Testis (tissue), 5 donors: ENCODE measurements around the gene SIGLEC8. TPM values are rescaled to one million over a fixed set of nuclear protein-coding genes. Genes with fewer than 3 reads are reported as not detected.
A peak's percentile ranks its signal among the peaks of the same experiment; 100 is the strongest.

Source experiments
- DNase-seq: peaks from one replicate; pipeline ENCODE4 v3.0.0-alpha.2; 2019
- H3K27ac ChIP-seq, 2 donors: fragments of 200-600 bp; sonication (generic); one replicate each; pipeline ENCODE4 v1.5.1; 2019
- H3K27me3 ChIP-seq: fragments of 200-600 bp; sonication (generic); one replicate; pipeline ENCODE4 v1.5.1; 2019
- H3K36me3 ChIP-seq: fragments of 200-600 bp; sonication (generic); one replicate; pipeline ENCODE4 v1.5.1; 2017; ENCODE audit warnings: low read depth; ENCODE audit errors: missing control alignments
- H3K4me1 ChIP-seq: fragments of 200-600 bp; sonication (generic); one replicate; pipeline ENCODE4 v1.5.1; 2019
- H3K4me3 ChIP-seq, 2 donors: fragments of 200-600 bp; sonication (generic); one replicate each; pipeline ENCODE4 v1.5.1; 2017 to 2019
- H3K9me3 ChIP-seq: fragments of 200-600 bp; sonication (generic); one replicate; pipeline ENCODE4 v1.5.1; 2017
- POLR2A ChIP-seq: fragments of 450-650 bp; IDR thresholded peaks from one replicate; pipeline ENCODE4 v1.6.1; 2017; ENCODE audit warnings: antibody characterized with exemption, mild to moderate bottlenecking, moderate library complexity
- WGBS, 2 donors: methylation state at CpG; one replicate each; pipeline ENCODE4 v1.1.5; 2018; 5-methylcytosine and 5-hydroxymethylcytosine counted together
- intact Hi-C: fragments of 100-400 bp; cut with DNase I; formaldehyde crosslinking; loops from one replicate; pipeline ENCODE4 v1.15.1; 2023; ENCODE audit warnings: low total_unique reads
- long read RNA-seq, 2 donors: transcript quantifications; one replicate each; lab custom pipeline, GENCODE V29; 2026
- polyA plus RNA-seq: library from polyadenylated mRNA; stranded (reverse); fragments of 350-450 nt; fragmentation: Illumina TruSeq; extraction: RNeasy Lipid Tissue Mini Kit (QIAGEN cat#74804); gene quantifications from one replicate; pipeline ENCODE4 v1.2.3, GENCODE V29; 2014; ENCODE audit warnings: low read depth, low replicate concordance; ENCODE audit not compliant: insufficient read depth
- total RNA-seq, 2 donors: library from RNA; depleted of rRNA; stranded (reverse); fragments of >200 nt; gene quantifications; one replicate each; pipeline ENCODE4 v1.2.3, GENCODE V29; 2016
- TF ChIP-seq, protein P1 (sequence below), 3 experiments: fragments of 450-650 bp in 2 of 3; fragments of 200-600 bp in 1 of 3; sonication (generic) in 1 of 3; IDR thresholded peaks; one replicate each; pipeline ENCODE4 v1.5.1; 2016 to 2019; ENCODE audit warnings: antibody characterized with exemption in 3 of 3, mild to moderate bottlenecking in 2 of 3, moderate library complexity in 1 of 3

The SIGLEC8 gene
- total RNA-seq = 1 to 10 TPM in 1 of 2 donors, under 1 TPM in 1; 0.31 to 3.1 TPM
- polyA plus RNA-seq = 0.61 TPM
- long read RNA-seq, donor 1 = 0 reads
- long read RNA-seq, donor 2 = 0 reads

DNA sequence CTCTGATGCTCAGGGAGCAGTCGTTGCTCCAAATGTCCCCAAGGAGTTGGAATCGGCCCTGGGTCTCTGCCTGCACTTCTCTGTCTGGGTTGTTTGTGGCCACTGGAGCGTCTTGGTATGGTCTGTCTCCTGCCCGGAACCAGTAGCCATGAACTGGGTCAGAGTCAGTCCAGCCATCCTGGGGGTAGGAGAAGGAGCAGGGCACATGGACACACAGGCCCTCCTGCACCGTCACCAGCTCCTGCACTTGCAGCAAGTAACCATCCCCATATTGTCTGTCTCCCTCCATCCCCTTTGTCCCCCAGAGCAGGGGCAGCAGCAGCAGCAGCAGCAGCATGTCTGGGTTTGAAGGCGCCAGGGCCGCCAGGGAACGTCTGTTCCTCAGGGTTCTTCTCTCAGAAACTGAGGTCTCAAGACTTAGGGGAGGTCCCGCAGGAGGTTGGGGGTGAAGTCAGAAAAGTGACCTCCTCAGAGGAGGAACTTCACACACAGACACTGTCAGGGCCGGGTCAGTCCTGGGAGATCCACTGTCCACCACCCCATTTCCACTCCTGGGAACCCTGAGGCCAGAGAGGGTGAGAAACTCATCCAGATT, at the start of gene SIGLEC8:
Gene SIGLEC8, minus strand, starts transcription at position 404 of the 595 bp plus-strand sequence. Its CDS starts 67 bp downstream, at position 337.
- H3K9me3 ChIP-seq = no peaks in the 10 kb centered on the region
- no peaks in the 10 kb centered on the region for H3K27me3 ChIP-seq
- WGBS, 2 donors = 69 to 80% methylated on average over 4 to 10 of the region's 10 CpGs
- intact Hi-C loops = no loop called here
- TF ChIP-seq POLR2A = no peak
- TF ChIP-seq, protein P1, sequence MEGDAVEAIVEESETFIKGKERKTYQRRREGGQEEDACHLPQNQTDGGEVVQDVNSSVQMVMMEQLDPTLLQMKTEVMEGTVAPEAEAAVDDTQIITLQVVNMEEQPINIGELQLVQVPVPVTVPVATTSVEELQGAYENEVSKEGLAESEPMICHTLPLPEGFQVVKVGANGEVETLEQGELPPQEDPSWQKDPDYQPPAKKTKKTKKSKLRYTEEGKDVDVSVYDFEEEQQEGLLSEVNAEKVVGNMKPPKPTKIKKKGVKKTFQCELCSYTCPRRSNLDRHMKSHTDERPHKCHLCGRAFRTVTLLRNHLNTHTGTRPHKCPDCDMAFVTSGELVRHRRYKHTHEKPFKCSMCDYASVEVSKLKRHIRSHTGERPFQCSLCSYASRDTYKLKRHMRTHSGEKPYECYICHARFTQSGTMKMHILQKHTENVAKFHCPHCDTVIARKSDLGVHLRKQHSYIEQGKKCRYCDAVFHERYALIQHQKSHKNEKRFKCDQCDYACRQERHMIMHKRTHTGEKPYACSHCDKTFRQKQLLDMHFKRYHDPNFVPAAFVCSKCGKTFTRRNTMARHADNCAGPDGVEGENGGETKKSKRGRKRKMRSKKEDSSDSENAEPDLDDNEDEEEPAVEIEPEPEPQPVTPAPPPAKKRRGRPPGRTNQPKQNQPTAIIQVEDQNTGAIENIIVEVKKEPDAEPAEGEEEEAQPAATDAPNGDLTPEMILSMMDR (IDR thresholded peaks at IDR 0.05) = no peak
- no peak within 1 kb of the TSS for H3K27ac ChIP-seq
- no peaks in the 10 kb centered on the region for H3K36me3 ChIP-seq
- DNase-seq = peak; percentile 6
- H3K4me1 ChIP-seq = no peaks in the 10 kb centered on the region
- no peak within 1 kb of the TSS for H3K4me3 ChIP-seq

DNA sequence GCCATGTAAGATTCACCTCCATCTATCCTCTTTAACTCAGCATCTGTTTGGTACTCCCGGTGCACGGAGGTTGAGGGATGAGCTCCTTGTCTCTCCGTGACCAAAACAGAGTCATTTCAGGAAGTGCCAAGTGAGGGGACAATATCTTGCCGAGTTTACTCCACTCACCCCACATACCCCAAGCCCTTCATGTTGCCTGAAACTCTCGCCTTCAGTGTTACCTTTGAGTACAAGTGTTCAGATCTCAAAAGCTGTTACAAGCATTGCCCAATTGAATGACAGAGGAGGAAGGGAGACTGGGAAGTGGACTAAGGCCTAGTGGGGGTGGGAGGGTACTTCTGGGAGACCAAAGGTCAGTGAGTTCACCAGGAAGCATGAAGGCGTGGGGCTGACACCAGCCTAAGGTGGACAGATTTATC, 49.4 kb upstream of the SIGLEC8 start:
- no peaks in the 10 kb centered on the region for H3K9me3 ChIP-seq
- intact Hi-C loops = no loop called here
- 61 to 81% methylated on average over 6 of the region's 6 CpGs for WGBS, 2 donors
- DNase-seq = no peak
- H3K4me3 ChIP-seq = no peak overlapping the region
- no peaks in the 10 kb centered on the region for H3K4me1 ChIP-seq
- no peaks in the 10 kb centered on the region for H3K36me3 ChIP-seq
- TF ChIP-seq, protein P1 (IDR thresholded peaks at IDR 0.05) = no peak
- TF ChIP-seq POLR2A = no peak
- no peaks in the 10 kb centered on the region for H3K27me3 ChIP-seq
- H3K27ac ChIP-seq = no peak overlapping the region

DNA sequence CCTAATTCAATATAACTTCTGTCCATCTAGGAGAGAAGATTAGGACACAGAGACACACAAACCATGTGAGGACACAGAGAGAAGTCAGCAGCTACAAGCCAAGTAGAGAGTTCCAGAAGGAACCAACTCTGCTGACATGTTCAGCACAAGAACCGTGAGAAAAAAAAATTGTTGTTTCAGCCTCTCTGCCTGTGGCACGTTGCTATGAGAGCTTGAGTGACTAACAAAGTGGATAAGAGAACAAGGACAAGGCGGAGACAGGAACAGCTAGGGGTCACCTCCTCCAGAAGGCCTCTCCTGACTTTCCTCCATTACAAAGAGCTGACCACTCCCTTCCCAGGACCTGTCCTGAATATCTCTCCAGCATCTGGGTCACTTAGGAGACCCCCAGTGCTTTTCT, 48.9 kb upstream of the SIGLEC8 start:
- no peak overlapping the region for H3K27ac ChIP-seq
- intact Hi-C loops = no loop called here
- 64 to 70% methylated on average over 3 of the region's 3 CpGs for WGBS, 2 donors
- DNase-seq = no peak
- H3K4me3 ChIP-seq = no peak overlapping the region
- H3K36me3 ChIP-seq = no peaks in the 10 kb centered on the region
- H3K4me1 ChIP-seq = no peaks in the 10 kb centered on the region
- H3K9me3 ChIP-seq = no peaks in the 10 kb centered on the region
- TF ChIP-seq POLR2A = no peak
- TF ChIP-seq, protein P1 (IDR thresholded peaks at IDR 0.05) = no peak
- H3K27me3 ChIP-seq = no peaks in the 10 kb centered on the region

DNA sequence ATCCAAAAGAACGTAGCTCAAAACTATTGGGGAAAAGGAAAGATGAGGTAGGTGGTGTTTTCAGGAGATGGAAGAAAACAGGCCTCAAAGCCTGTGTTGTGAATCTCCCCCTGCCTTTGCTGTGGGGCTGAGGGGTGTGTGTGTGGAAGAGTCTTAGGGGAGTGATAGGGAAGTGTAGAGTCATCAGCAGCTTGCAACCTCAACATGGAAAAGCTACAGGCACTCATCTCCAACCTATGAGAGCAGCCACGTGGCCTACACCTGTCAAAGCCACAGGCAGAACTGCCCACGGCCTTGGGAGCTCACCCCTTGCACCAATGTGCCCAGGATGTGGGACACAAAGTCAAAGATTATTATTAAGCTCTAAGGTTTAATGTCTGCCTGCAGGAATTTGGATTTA, 47.6 kb upstream of the SIGLEC8 start:
- Histone ChIP-seq H3K27me3 (no peaks in the 10 kb centered on the region), H3K4me1 (no peaks in the 10 kb centered on the region), H3K4me3 (no peak overlapping the region), H3K36me3 (no peaks in the 10 kb centered on the region), H3K27ac (no peak overlapping the region), H3K9me3 (no peaks in the 10 kb centered on the region)
- no peak for DNase-seq
- WGBS, 2 donors = 52 to 67% methylated on average over 3 of the region's 3 CpGs
- intact Hi-C loops = no loop called here
- TF ChIP-seq, protein P1 (IDR thresholded peaks at IDR 0.05) = no peak
- TF ChIP-seq POLR2A = no peak

DNA sequence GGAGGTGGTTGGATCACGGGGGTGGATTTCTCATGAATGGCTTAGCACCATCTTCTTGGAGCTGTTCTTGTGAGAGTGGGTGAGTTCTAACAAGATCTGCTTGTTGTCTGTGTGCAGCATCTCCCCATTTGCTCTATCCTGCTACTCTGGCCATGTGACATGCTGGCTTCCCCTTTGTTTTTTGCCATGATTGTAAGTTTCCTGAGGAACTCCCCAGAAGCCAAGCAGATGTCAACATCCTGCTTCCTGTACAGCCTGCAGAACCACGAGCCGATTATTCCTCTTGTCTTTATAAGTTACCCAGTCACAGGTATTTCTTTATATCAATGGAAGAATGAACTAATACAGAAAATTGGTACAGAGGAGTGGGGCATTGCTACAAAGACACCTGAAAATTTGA, 45.6 kb upstream of the SIGLEC8 start:
- intact Hi-C loops = no loop called here
- Histone ChIP-seq H3K4me3 (no peak overlapping the region), H3K36me3 (no peaks in the 10 kb centered on the region), H3K4me1 (no peaks in the 10 kb centered on the region), H3K27ac (no peak overlapping the region), H3K9me3 (no peaks in the 10 kb centered on the region), H3K27me3 (no peaks in the 10 kb centered on the region)
- DNase-seq = no peak
- WGBS, 2 donors = 42 to 47% methylated on average over 3 of the region's 3 CpGs
- TF ChIP-seq POLR2A = no peak
- TF ChIP-seq, protein P1 (IDR thresholded peaks at IDR 0.05) = no peak
